H9 (cell line): Measurements from ENCODE around the gene UBP1. TPM values are rescaled to one million over a fixed set of nuclear protein-coding genes. Genes with fewer than 3 reads are reported as not detected.
A peak's percentile ranks its signal among the peaks of the same experiment; 100 is the strongest.

Experiments
- DNase-seq: peaks from one replicate; pipeline ENCODE4 v3.0.0-alpha.2; 2017
- H2AFZ ChIP-seq: one replicate; pipeline ENCODE4 v1.6.1; 2013; ENCODE audit warnings: mild to moderate bottlenecking, low read length, control low read depth, moderate library complexity
- H2AK5ac ChIP-seq: 2 replicates; pipeline ENCODE4 v1.6.1; 2013; ENCODE audit warnings: low read length, control low read depth, mixed read lengths; ENCODE audit not compliant: insufficient read length
- H2BK120ac ChIP-seq: one replicate; pipeline ENCODE4 v1.6.1; 2013; ENCODE audit warnings: low read depth, mild to moderate bottlenecking, low read length, control low read depth, inconsistent platforms; ENCODE audit not compliant: poor library complexity, severe bottlenecking
- H2BK12ac ChIP-seq: 2 replicates; pipeline ENCODE4 v1.6.1; 2013; ENCODE audit warnings: low read length, control low read depth, mixed read lengths, low read depth; ENCODE audit not compliant: insufficient read length
- H2BK15ac ChIP-seq: 2 replicates; pipeline ENCODE4 v1.6.1; 2013; ENCODE audit warnings: low read depth, low read length, control low read depth
- H2BK20ac ChIP-seq: one replicate; pipeline ENCODE4 v1.6.1; 2013; ENCODE audit warnings: low read depth, mild to moderate bottlenecking, low read length, control low read depth, inconsistent platforms; ENCODE audit not compliant: poor library complexity, severe bottlenecking
- H2BK5ac ChIP-seq: 2 replicates; pipeline ENCODE4 v1.6.1; 2013; ENCODE audit warnings: low read length, control low read depth, mixed read lengths; ENCODE audit not compliant: insufficient read length
- H3K14ac ChIP-seq: 2 replicates; pipeline ENCODE4 v1.6.1; 2013; ENCODE audit warnings: low read length, control low read depth; ENCODE audit not compliant: insufficient read depth
- H3K18ac ChIP-seq: 2 replicates; pipeline ENCODE4 v1.6.1; 2013; ENCODE audit warnings: low read depth, mild to moderate bottlenecking, mixed read lengths, low read length, control low read depth; ENCODE audit not compliant: insufficient read length
- H3K23ac ChIP-seq: 2 replicates; pipeline ENCODE4 v1.6.1; 2013; ENCODE audit warnings: low read length, control low read depth, mixed read lengths, low read depth; ENCODE audit not compliant: insufficient read length
- H3K23me2 ChIP-seq: 2 replicates; pipeline ENCODE4 v1.6.1; 2013; ENCODE audit warnings: low read depth, mild to moderate bottlenecking, mixed read lengths, low read length, control low read depth; ENCODE audit not compliant: insufficient read length, poor library complexity, severe bottlenecking
- H3K27ac ChIP-seq: 2 replicates; pipeline ENCODE4 v1.5.1; 2013; ENCODE audit warnings: low read length, control low read depth, mixed read lengths, low read depth; ENCODE audit not compliant: insufficient read length
- H3K27me3 ChIP-seq: 2 replicates; pipeline ENCODE4 v1.6.1; 2013; ENCODE audit warnings: low read length, control low read depth, inconsistent platforms; ENCODE audit not compliant: insufficient read depth
- H3K4ac ChIP-seq: 2 replicates; pipeline ENCODE4 v1.6.1; 2013; ENCODE audit warnings: low read depth, mild to moderate bottlenecking, control low read depth, inconsistent platforms, low read length, moderate library complexity
- H3K4me1 ChIP-seq: 2 replicates; pipeline ENCODE4 v1.6.1; 2013; ENCODE audit warnings: low read length, control low read depth, inconsistent platforms; ENCODE audit not compliant: insufficient read depth
- H3K4me2 ChIP-seq: 2 replicates; pipeline ENCODE4 v1.6.1; 2013; ENCODE audit warnings: low read length, control low read depth, mixed read lengths; ENCODE audit not compliant: insufficient read length, insufficient read depth
- H3K56ac ChIP-seq: 2 replicates; pipeline ENCODE4 v1.6.1; 2013; ENCODE audit warnings: low read depth, mild to moderate bottlenecking, mixed read lengths, low read length, control low read depth; ENCODE audit not compliant: insufficient read length
- H3K79me1 ChIP-seq: 2 replicates; pipeline ENCODE4 v1.6.1; 2013; ENCODE audit warnings: low read depth, mild to moderate bottlenecking, moderate library complexity, low read length, control low read depth, inconsistent platforms; ENCODE audit not compliant: insufficient read depth, poor library complexity, severe bottlenecking
- H3K79me2 ChIP-seq: 2 replicates; pipeline ENCODE4 v1.6.1; 2013; ENCODE audit warnings: low read length, control low read depth, inconsistent platforms; ENCODE audit not compliant: insufficient read depth
- H3K9ac ChIP-seq: 2 replicates; pipeline ENCODE4 v1.6.1; 2013; ENCODE audit warnings: low read length, control low read depth, mixed read lengths; ENCODE audit not compliant: insufficient read length; ENCODE audit errors: extremely low read depth
- H3K9me3 ChIP-seq: one replicate; pipeline ENCODE4 v1.6.1; 2013; ENCODE audit warnings: low read depth, low read length, inconsistent platforms; ENCODE audit not compliant: control insufficient read depth
- H3T11ph ChIP-seq: one replicate; pipeline ENCODE4 v1.6.1; 2013; ENCODE audit warnings: mild to moderate bottlenecking, low read length, control low read depth, inconsistent platforms
- H4K20me1 ChIP-seq: one replicate; pipeline ENCODE4 v1.6.1; 2013; ENCODE audit not compliant: control insufficient read depth, insufficient read length, insufficient read depth
- H4K5ac ChIP-seq: 2 replicates; pipeline ENCODE4 v1.6.1; 2013; ENCODE audit warnings: low read depth, mild to moderate bottlenecking, mixed read lengths, low read length, control low read depth; ENCODE audit not compliant: insufficient read length
- H4K8ac ChIP-seq: replicated peaks from 2 replicates; pipeline ENCODE4 v1.6.1; 2013; ENCODE audit warnings: low read length, control low read depth, mixed read lengths, low read depth; ENCODE audit not compliant: insufficient read length
- H4K91ac ChIP-seq: 2 replicates; pipeline ENCODE4 v1.6.1; 2013; ENCODE audit warnings: low read depth, mild to moderate bottlenecking, moderate library complexity, mixed read lengths, low read length, control low read depth; ENCODE audit not compliant: insufficient read length
- H3K27ac Mint-ChIP-seq, 3 experiments: 2 replicates in 2 of 3; 3 replicates in 1 of 3; pipeline ENCODE4 v1.8.0; 2020 to 2021; ENCODE audit warnings: mixed read lengths in 3 of 3, mild to moderate bottlenecking in 1 of 3, moderate library complexity in 1 of 3
- H3K27me3 Mint-ChIP-seq: 2 replicates; pipeline ENCODE4 v1.8.0; 2021; ENCODE audit warnings: low read depth, mild to moderate bottlenecking, moderate library complexity, mixed read lengths
- H3K36me3 Mint-ChIP-seq, 3 experiments: 2 replicates in 2 of 3; 3 replicates in 1 of 3; pipeline ENCODE4 v1.8.0; 2020 to 2021; ENCODE audit warnings: low read depth in 3 of 3, mixed read lengths in 3 of 3; ENCODE audit not compliant: insufficient read depth in 1 of 3
- H3K4me1 Mint-ChIP-seq, 2 experiments: 2 replicates each; pipeline ENCODE4 v1.8.0; 2020; ENCODE audit warnings: mixed read lengths in 2 of 2
- H3K4me3 Mint-ChIP-seq, 2 experiments: 2 replicates in 1 of 2; 3 replicates in 1 of 2; pipeline ENCODE4 v1.8.0; 2020 to 2021; ENCODE audit warnings: mild to moderate bottlenecking in 2 of 2, mixed read lengths in 2 of 2, moderate library complexity in 1 of 2
- H3K9me3 Mint-ChIP-seq, 2 experiments: 2 replicates in 1 of 2; 3 replicates in 1 of 2; pipeline ENCODE4 v1.8.0; 2020; ENCODE audit warnings: mild to moderate bottlenecking in 2 of 2, mixed read lengths in 2 of 2, moderate library complexity in 1 of 2
- CTCF ChIP-seq: fragments of 200-600 bp; sonication (generic); conservative IDR thresholded peaks from 3 replicates; pipeline ENCODE4 v1.8.0; 2021; ENCODE audit warnings: antibody characterized with exemption, mild to moderate bottlenecking
- WGBS: extraction: QIAGEN DNeasy Blood & Tissue Kit; methylation state at CpG from one replicate; pipeline ENCODE4 v1.1.7; 2013; ENCODE audit warnings: missing lambda C conversion rate, low lambda C conversion rate, mixed read lengths; ENCODE audit not compliant: insufficient read length; ENCODE audit errors: extremely low coverage; 5-methylcytosine and 5-hydroxymethylcytosine counted together
- total RNA-seq: library from RNA; stranded (reverse); gene quantifications from 2 replicates; pipeline ENCODE4 v1.2.1, GENCODE V29; 2021

The UBP1 gene
- total RNA-seq, 1 experiment from 2014 or later: 103 TPM

GRCh38 chr3:33372218-33373081 is 67.8 kb downstream of the UBP1 start:
- Histone ChIP-seq H3K14ac (no peak overlapping the region), H3K79me1 (no peaks in the 10 kb centered on the region), H3K4ac (no peak overlapping the region), H3K27ac (no peak overlapping the region), H3K9ac (no peak overlapping the region), H3K23ac (no peak overlapping the region), H3K18ac (no peak overlapping the region), H2BK120ac (no peak overlapping the region), H3K4me1 (no peaks in the 10 kb centered on the region), H4K5ac (no peak overlapping the region), H3T11ph (no peak overlapping the region), H3K23me2 (no peaks in the 10 kb centered on the region), H4K8ac (no peak overlapping the region), H3K79me2 (no peaks in the 10 kb centered on the region), H2BK20ac (no peak overlapping the region), H3K27me3 (no peaks in the 10 kb centered on the region), H2BK12ac (no peak overlapping the region), H3K4me2 (no peak overlapping the region), H2BK5ac (no peak overlapping the region), H3K56ac (no peak overlapping the region), H2BK15ac (no peak overlapping the region), H4K20me1 (no peaks in the 10 kb centered on the region), H2AFZ (no peak overlapping the region), H3K9me3 (no peaks in the 10 kb centered on the region), H4K91ac (no peak overlapping the region), H2AK5ac (no peak overlapping the region)
- Mint-ChIP-seq H3K36me3 (peaks cover 6 to 14% (median 10%) of the 10 kb centered on the region in 3 experiments), H3K27me3 (no peaks in the 10 kb centered on the region), H3K27ac (no peak overlapping the region), H3K4me1 (peaks cover 9 to 11% of the 10 kb centered on the region in 2 experiments), H3K9me3 (peaks cover 7 to 8% of the 10 kb centered on the region in 2 experiments; a peak in 3 of 5 replicates), H3K4me3 (no peak overlapping the region)
- TF ChIP-seq CTCF: peak; percentile 94
- no peak for DNase-seq
- no CpG with 5 or more reads among the region's 14 CpGs for WGBS
